Measurements from ENCODE around the gene SLC2A13.

- TF ChIP-seq CTCF (IDR thresholded peaks at IDR 0.05 in 8 of 11, conservative IDR thresholded peaks at IDR 0.05 in 3 of 11) (no peak), POLR2A (IDR thresholded peaks at IDR 0.05) (no peak), POLR2AphosphoS5 (IDR thresholded peaks at IDR 0.05) (no peak)
These were observed 307.5 kb downstream of the SLC2A13 start for GRCh38 chr12:39798429-39798828.
